IPS-15b (cell line): Measurements from ENCODE around the gene RPF1.
A peak's percentile ranks its signal among the peaks of the same experiment; 100 is the strongest.
"Not testable (repeated sequence)": the region's sequence is repeated elsewhere in the genome, so short reads cannot be mapped to it uniquely, and the experiment has no call there.

Experiments
- H3K27me3 ChIP-seq: one replicate; pipeline ENCODE4 v1.6.1; 2013; ENCODE audit warnings: low read length; ENCODE audit not compliant: control insufficient read depth, insufficient read depth
- H3K36me3 ChIP-seq: one replicate; pipeline ENCODE4 v1.6.1; 2013; ENCODE audit warnings: low read length; ENCODE audit not compliant: control insufficient read depth, insufficient read depth
- H3K4me1 ChIP-seq: one replicate; pipeline ENCODE4 v1.6.1; 2013; ENCODE audit warnings: mild to moderate bottlenecking, low read length; ENCODE audit not compliant: control insufficient read depth, insufficient read depth
- H3K4me3 ChIP-seq: one replicate; pipeline ENCODE4 v1.5.1; 2013; ENCODE audit warnings: low read depth, low read length
- H3K9ac ChIP-seq: one replicate; pipeline ENCODE4 v1.6.1; 2013; ENCODE audit warnings: low read depth, mild to moderate bottlenecking, low read length
- H3K9me3 ChIP-seq: one replicate; pipeline ENCODE4 v1.6.1; 2013; ENCODE audit warnings: mild to moderate bottlenecking, low read length; ENCODE audit not compliant: control insufficient read depth, insufficient read depth

The RPF1 gene

DNA sequence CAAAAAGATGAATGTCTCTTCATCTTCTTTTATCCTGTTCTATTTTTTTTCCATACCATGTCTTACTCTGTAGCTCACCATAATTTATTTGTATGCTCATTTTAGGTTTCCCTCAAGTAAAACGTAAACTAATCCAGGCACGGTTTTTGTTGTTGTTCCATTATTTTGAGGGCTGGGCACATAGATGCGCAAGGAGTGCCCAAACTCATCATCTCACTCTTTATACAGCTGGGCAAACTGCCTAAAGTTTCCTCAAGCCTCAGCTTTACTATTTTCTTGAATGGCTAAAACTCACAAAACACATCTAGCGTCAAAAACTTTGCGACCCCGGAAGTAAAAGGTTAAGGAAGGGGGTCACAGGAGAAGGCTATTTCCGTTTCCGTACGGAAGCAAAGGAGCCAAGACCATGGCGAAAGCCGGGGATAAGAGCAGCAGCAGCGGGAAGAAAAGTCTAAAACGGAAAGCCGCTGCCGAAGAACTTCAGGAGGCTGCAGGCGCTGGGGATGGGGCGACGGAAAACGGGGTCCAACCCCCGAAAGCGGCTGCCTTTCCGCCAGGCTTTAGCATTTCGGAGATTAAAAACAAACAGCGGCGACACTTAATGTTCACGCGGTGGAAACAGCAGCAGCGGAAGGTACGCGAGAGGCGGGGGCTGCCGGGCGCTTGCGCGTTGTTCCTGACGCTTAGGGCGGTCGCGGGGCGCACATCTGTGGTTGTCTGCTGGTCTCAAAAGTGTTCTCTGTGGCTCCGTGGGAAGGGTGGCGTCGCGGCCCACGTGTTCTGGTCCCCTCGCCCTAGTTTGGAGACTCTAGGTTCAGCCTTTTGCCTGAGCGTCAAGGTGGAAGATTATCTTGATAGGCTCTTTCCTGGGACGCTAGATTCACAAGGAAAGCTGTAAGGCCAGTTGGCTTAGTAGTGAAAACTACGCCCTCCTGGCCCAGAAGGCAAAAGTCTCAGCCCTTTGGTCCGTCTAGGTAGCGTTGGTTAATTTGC lies at the start of gene RPF1:
TSS of gene RPF1 (plus strand) at position 391 of the 993 bp plus-strand sequence. CDS start at position 407, 16 bp downstream.
- H3K4me3 ChIP-seq: peak within 1 kb of the TSS; percentile 64
- H3K9me3 ChIP-seq: no peaks in the 10 kb centered on the region
- no peaks in the 10 kb centered on the region for H3K4me1 ChIP-seq
- peaks cover 35% of the 10 kb centered on the region for H3K27me3 ChIP-seq
- peak within 1 kb of the TSS; percentile 72 for H3K9ac ChIP-seq
- H3K36me3 ChIP-seq: peaks cover 4% of the 10 kb centered on the region

DNA sequence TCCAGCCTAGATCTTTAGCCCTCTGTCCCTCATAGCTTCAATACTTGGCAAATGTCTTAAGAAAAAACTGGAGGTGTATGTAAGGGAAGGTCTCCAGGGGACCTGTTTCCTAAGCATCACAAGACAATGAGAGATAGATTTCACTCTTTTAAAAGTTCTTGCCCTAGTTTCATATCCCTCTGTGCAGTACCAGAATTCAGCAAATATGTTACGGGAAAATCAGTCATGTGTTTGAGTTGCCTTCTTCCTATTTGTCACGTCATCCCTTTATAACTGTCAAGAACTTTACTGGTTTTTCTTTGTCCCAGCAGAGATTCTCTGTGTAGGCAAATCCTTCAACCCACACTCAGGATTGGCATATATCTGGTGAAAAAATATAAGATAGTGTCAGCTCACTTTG lies 48.5 kb upstream of the RPF1 start:
- Histone ChIP-seq H3K36me3 (no peaks in the 10 kb centered on the region), H3K9ac (no peak overlapping the region), H3K27me3 (no peaks in the 10 kb centered on the region), H3K9me3 (no peaks in the 10 kb centered on the region), H3K4me3 (no peak overlapping the region), H3K4me1 (no peaks in the 10 kb centered on the region)

- H3K4me3 ChIP-seq: no peak overlapping the region
- no peaks in the 10 kb centered on the region for H3K9me3 ChIP-seq
- peaks cover 4% of the 10 kb centered on the region for H3K4me1 ChIP-seq
- H3K27me3 ChIP-seq: no peaks in the 10 kb centered on the region
- H3K9ac ChIP-seq: no peak overlapping the region
- H3K36me3 ChIP-seq: no peaks in the 10 kb centered on the region
Measured at GRCh38 chr1:84433258-84434080, 45.6 kb upstream of the RPF1 start.

- no peaks in the 10 kb centered on the region for H3K27me3 ChIP-seq
- no peak overlapping the region for H3K4me3 ChIP-seq
- no peaks in the 10 kb centered on the region for H3K9me3 ChIP-seq
- no peaks in the 10 kb centered on the region for H3K36me3 ChIP-seq
- peaks cover 4% of the 10 kb centered on the region for H3K4me1 ChIP-seq
- H3K9ac ChIP-seq: no peak overlapping the region
Measured at GRCh38 chr1:84434081-84434769, 44.8 kb upstream of the RPF1 start.

DNA sequence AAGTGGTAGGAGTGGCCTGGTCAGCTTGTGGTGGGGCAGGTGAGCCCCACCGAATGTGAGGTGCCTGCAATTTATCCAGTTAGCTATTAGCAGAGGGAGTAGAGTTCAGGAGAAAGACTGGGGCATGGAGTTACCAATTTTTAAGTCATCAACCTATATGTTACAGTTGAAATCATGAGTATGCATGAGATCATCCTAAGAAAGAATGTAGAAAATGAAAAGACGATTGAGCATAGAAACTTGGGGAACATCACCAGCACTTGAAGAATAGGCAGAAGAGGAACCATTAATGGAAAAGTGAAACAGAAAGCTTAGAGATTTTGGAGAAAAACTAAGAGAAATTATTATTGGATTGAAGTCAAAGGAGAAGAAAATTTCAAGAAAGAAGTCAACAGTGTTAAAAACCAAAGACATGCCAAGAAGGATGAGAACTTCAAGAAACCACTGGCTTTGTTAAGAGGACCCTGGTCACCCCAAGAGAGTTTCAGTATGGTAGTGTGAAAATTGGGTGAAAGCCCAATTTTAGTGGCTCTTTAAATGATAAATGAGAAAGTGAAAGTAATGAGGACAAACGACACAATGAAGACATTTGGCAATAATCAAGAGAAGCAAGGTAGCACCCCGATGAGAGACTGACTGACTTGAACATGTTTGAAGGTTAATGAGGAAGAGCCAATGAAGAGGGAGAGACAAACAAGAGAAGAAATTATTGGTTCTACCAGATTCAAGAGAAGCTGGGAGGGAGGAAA lies 44.1 kb upstream of the RPF1 start:
- H3K36me3 ChIP-seq: no peaks in the 10 kb centered on the region
- no peaks in the 10 kb centered on the region for H3K9me3 ChIP-seq
- peaks cover 4% of the 10 kb centered on the region for H3K4me1 ChIP-seq
- H3K9ac ChIP-seq: no peak overlapping the region
- no peaks in the 10 kb centered on the region for H3K27me3 ChIP-seq
- H3K4me3 ChIP-seq: no peak overlapping the region

- H3K9me3 ChIP-seq: no peaks in the 10 kb centered on the region
- H3K36me3 ChIP-seq: no peaks in the 10 kb centered on the region
- no peak overlapping the region for H3K4me3 ChIP-seq
- H3K9ac ChIP-seq: no peak overlapping the region
- H3K4me1 ChIP-seq: peaks cover 4% of the 10 kb centered on the region
- no peaks in the 10 kb centered on the region for H3K27me3 ChIP-seq
Measured at GRCh38 chr1:84436876-84437655, 42.0 kb upstream of the RPF1 start.

- no peaks in the 10 kb centered on the region for H3K27me3 ChIP-seq
- no peaks in the 10 kb centered on the region for H3K4me1 ChIP-seq
- no peaks in the 10 kb centered on the region for H3K9me3 ChIP-seq
- no peaks in the 10 kb centered on the region for H3K36me3 ChIP-seq
- no peak overlapping the region for H3K9ac ChIP-seq
- H3K4me3 ChIP-seq: no peak overlapping the region
Measured at GRCh38 chr1:84442256-84442655, 36.8 kb upstream of the RPF1 start.

DNA sequence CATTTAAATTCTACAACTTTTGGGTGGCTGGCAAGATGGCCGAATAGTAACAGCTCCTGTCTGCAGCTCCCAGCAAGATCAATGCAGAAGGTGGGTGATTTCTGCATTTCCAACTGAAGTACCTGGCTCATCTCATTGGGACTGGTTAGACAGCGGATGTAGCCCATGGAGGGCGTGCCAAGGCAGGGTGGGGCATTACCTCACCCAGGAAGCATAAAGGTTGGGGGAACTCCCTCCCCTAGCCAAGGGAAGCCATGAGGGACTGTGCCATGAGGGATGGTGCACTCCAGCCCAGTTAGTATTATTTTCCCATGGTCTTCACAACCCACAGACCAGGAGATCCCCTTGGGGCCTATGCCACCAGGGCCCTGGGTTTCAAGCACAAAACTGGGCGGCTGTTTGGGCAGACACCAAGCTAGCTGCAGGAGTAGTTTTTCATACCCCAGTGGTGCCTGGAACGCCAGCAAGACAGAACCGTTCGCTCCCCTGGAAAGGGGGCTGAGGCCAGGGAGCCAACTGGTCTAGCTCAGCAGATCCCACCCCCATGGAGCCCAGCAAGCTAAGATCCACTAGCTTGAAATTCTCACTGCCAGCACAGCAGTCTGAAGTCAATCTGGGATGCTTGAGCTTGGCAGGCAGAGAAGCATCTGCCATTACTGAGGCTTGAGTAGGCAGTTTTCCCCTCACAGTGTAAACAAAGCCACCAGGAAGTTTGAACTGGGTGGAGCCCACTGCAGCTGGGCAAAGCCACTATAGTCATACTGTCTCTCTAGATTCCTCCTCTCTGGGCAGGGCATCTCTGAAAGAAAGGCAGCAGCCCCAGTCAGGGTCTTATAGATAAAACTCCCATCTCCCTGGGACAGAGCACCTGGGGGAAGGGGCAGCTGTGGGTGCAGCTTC lies 36.1 kb upstream of the RPF1 start:
- not testable (repeated sequence) for H3K9ac ChIP-seq, H3K36me3 ChIP-seq, H3K9me3 ChIP-seq, H3K4me3 ChIP-seq, H3K4me1 ChIP-seq, H3K27me3 ChIP-seq

- H3K36me3 ChIP-seq, H3K9me3 ChIP-seq, H3K27me3 ChIP-seq, H3K9ac ChIP-seq, H3K4me3 ChIP-seq, H3K4me1 ChIP-seq: not testable (repeated sequence)
Measured at GRCh38 chr1:84448704-84449103, 30.4 kb upstream of the RPF1 start.

- H3K36me3 ChIP-seq: no peaks in the 10 kb centered on the region
- H3K9ac ChIP-seq: no peak overlapping the region
- no peaks in the 10 kb centered on the region for H3K9me3 ChIP-seq
- no peak overlapping the region for H3K4me3 ChIP-seq
- no peaks in the 10 kb centered on the region for H3K4me1 ChIP-seq
- no peaks in the 10 kb centered on the region for H3K27me3 ChIP-seq
Measured at GRCh38 chr1:84450910-84451309, 28.2 kb upstream of the RPF1 start.
